ENCODE data around the gene MATN4.

MATN4 gene

GRCh38 chr20:45313065-45313695, 5.1 kb upstream of the MATN4 start:
- DNase-seq = no peak

- no peak for DNase-seq
These were observed 4.1 kb upstream of the MATN4 start for GRCh38 chr20:45312241-45312640.

- DNase-seq = peak; percentile 69
These were observed 3.6 kb upstream of the MATN4 start for GRCh38 chr20:45311589-45312211.

GRCh38 chr20:45309075-45309474, 976 bp upstream of the MATN4 start:
- DNase-seq = no peak

GRCh38 chr20:45307076-45307640, 941 bp downstream of the MATN4 start:
- DNase-seq = no peak

- DNase-seq = peak; percentile 67
These were observed 1.6 kb downstream of the MATN4 start, which contains the start of gene RBPJL for GRCh38 chr20:45306431-45306982. Gene RBPJL (plus strand): TSS chr20:45306840. CDS start chr20:45306923, 83 bp downstream.

GRCh38 chr20:45305262-45305661, 2.8 kb downstream of the MATN4 start:
- no peak for DNase-seq

GRCh38 chr20:45304464-45304999, 3.6 kb downstream of the MATN4 start:
- no peak for DNase-seq

GRCh38 chr20:45303586-45304463, 4.3 kb downstream of the MATN4 start:
- no peak for DNase-seq

- no peak for DNase-seq
These were observed 6.3 kb downstream of the MATN4 start for GRCh38 chr20:45301824-45302271.

- DNase-seq = no peak
These were observed 7.1 kb downstream of the MATN4 start for GRCh38 chr20:45300961-45301360.

- no peak for DNase-seq
These were observed 8.3 kb downstream of the MATN4 start for GRCh38 chr20:45299786-45300185.

GRCh38 chr20:45297786-45298497, 10.2 kb downstream of the MATN4 start:
- no peak for DNase-seq

GRCh38 chr20:45294659-45295058, 13.4 kb downstream of the MATN4 start:
- no peak for DNase-seq

- DNase-seq = no peak
These were observed 14.1 kb downstream of the MATN4 start for GRCh38 chr20:45294003-45294368.

GRCh38 chr20:45293041-45294002, 14.8 kb downstream of the MATN4 start:
- DNase-seq = peak; percentile 92

- DNase-seq = no peak
These were observed 15.8 kb downstream of the MATN4 start for GRCh38 chr20:45292343-45292742.

GRCh38 chr20:45291526-45291925, 16.6 kb downstream of the MATN4 start:
- no peak for DNase-seq

- peak; percentile 67 for DNase-seq
These were observed 17.3 kb downstream of the MATN4 start for GRCh38 chr20:45290677-45291355.

All from activated CD4-positive, CD25-positive, alpha-beta regulatory T cell treated with anti-CD3 and anti-CD28 coated beads, Interleukin-2, amount 50 U/mL, for 72 hours (primary cell).